ENCODE results near the gene SLC22A2. TPM values are rescaled to one million over a fixed set of nuclear protein-coding genes. Genes with fewer than 3 reads are reported as not detected.

Gene SLC22A2
- total and polyA plus RNA-seq, 4 donors = not detected

DNA sequence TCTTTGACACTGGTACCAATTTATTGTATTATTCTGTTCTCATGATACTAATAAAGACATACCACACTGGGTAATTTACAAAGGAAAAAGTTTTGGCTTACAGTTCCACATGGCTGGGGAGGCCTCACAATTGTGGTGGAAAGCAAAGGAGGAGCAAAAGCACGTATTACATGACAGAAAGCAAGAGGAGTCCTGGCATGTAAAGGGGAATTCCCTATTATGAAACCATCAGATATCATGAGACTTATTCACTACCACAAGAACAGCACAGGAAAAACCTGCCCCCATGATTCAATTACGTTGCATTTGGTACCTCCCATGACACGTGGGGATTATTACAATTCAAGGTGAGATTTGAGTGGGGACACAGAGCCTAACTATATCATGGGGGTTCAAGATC is 43.4 kb downstream of the SLC22A2 start (continued):
- TF ChIP-seq, protein P1, sequence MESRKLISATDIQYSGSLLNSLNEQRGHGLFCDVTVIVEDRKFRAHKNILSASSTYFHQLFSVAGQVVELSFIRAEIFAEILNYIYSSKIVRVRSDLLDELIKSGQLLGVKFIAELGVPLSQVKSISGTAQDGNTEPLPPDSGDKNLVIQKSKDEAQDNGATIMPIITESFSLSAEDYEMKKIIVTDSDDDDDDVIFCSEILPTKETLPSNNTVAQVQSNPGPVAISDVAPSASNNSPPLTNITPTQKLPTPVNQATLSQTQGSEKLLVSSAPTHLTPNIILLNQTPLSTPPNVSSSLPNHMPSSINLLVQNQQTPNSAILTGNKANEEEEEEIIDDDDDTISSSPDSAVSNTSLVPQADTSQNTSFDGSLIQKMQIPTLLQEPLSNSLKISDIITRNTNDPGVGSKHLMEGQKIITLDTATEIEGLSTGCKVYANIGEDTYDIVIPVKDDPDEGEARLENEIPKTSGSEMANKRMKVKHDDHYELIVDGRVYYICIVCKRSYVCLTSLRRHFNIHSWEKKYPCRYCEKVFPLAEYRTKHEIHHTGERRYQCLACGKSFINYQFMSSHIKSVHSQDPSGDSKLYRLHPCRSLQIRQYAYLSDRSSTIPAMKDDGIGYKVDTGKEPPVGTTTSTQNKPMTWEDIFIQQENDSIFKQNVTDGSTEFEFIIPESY (IDR thresholded peaks at IDR 0.05) = no peak
- TF ChIP-seq NR2F2 (IDR thresholded peaks at IDR 0.05) (no peak), JUND (IDR thresholded peaks at IDR 0.05) (no peak), TAF1 (conservative IDR thresholded peaks at IDR 0.05) (no peak)

DNA sequence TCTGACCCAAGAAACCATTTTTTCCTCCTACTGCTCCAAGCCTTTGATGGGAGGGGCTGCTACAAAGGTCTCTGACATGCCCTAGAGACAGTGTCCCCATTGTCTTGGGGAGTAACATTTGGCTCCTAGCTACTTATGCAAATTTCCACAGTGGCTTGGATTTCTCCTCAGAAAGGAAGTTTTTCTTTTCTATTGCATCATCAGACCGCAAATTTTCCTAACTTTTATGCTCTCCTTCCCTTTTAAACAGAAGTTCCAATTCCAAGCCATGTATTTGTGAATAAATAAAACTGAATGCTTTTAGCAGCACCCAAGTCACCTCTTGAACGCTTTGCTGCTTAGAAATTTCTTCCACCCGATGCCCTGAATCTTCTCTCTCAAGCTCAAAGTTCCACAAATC is 51.0 kb downstream of the SLC22A2 start:
- no peaks in the 10 kb centered on the region for H3K9me3 ChIP-seq (ENCODE audit: control insufficient read depth in 4 of 4, low read length in 3 of 4)
- H3K4me1 ChIP-seq (ENCODE audit: control insufficient read depth in 4 of 4, insufficient read depth in 4 of 4, low read length in 3 of 4) = no peaks in the 10 kb centered on the region
- no peak for DNase-seq (ENCODE audit: low spot score)
- no peak overlapping the region for H3K27ac ChIP-seq (ENCODE audit: low read depth in 1 of 2, low read length in 2 of 2)
- no peaks in the 10 kb centered on the region for H3K36me3 ChIP-seq (ENCODE audit: control insufficient read depth in 4 of 4, insufficient read depth in 3 of 4, low read depth in 1 of 4, low read length in 3 of 4)
- H3K9ac ChIP-seq (ENCODE audit: low read depth in 1 of 2, low read length in 2 of 2) = no peak overlapping the region
- 89% methylated on average over 3 of the region's 3 CpGs for WGBS
- TF ChIP-seq CTCF (IDR thresholded peaks at IDR 0.05; ENCODE audit: low read depth, low read length, missing input control) (no peak), HNF4G (IDR thresholded peaks at IDR 0.05) (no peak), FOXA1 (IDR thresholded peaks at IDR 0.05) (no peak), MAX (IDR thresholded peaks at IDR 0.05) (no peak)
- TF ChIP-seq, protein P2, sequence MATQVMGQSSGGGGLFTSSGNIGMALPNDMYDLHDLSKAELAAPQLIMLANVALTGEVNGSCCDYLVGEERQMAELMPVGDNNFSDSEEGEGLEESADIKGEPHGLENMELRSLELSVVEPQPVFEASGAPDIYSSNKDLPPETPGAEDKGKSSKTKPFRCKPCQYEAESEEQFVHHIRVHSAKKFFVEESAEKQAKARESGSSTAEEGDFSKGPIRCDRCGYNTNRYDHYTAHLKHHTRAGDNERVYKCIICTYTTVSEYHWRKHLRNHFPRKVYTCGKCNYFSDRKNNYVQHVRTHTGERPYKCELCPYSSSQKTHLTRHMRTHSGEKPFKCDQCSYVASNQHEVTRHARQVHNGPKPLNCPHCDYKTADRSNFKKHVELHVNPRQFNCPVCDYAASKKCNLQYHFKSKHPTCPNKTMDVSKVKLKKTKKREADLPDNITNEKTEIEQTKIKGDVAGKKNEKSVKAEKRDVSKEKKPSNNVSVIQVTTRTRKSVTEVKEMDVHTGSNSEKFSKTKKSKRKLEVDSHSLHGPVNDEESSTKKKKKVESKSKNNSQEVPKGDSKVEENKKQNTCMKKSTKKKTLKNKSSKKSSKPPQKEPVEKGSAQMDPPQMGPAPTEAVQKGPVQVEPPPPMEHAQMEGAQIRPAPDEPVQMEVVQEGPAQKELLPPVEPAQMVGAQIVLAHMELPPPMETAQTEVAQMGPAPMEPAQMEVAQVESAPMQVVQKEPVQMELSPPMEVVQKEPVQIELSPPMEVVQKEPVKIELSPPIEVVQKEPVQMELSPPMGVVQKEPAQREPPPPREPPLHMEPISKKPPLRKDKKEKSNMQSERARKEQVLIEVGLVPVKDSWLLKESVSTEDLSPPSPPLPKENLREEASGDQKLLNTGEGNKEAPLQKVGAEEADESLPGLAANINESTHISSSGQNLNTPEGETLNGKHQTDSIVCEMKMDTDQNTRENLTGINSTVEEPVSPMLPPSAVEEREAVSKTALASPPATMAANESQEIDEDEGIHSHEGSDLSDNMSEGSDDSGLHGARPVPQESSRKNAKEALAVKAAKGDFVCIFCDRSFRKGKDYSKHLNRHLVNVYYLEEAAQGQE (IDR thresholded peaks at IDR 0.05) = no peak
- H3K27me3 ChIP-seq (ENCODE audit: control insufficient read depth in 4 of 4, insufficient read depth in 4 of 4, low read length in 3 of 4) = no peaks in the 10 kb centered on the region
- H3K4me3 ChIP-seq (ENCODE audit: low read depth in 1 of 3, low read length in 3 of 3) = no peak overlapping the region

- no peak for DNase-seq (ENCODE audit: low spot score)
- no peak overlapping the region for H3K27ac ChIP-seq (ENCODE audit: low read depth in 1 of 2, low read length in 2 of 2)
- TF ChIP-seq NR2F2 (IDR thresholded peaks at IDR 0.05) (no peak), EGR1 (IDR thresholded peaks at IDR 0.05; ENCODE audit: low read depth in 2 of 2) (no peak)
- no peak overlapping the region for H3K4me3 ChIP-seq (ENCODE audit: low read depth in 1 of 3, low read length in 3 of 3)
- peaks cover 0 to 2% (median 0%) of the 10 kb centered on the region in 4 donors for H3K4me1 ChIP-seq (ENCODE audit: control insufficient read depth in 4 of 4, insufficient read depth in 4 of 4, low read length in 3 of 4)
- no peaks in the 10 kb centered on the region for H3K9me3 ChIP-seq (ENCODE audit: control insufficient read depth in 4 of 4, low read length in 3 of 4)
- no peak overlapping the region for H3K9ac ChIP-seq (ENCODE audit: low read depth in 1 of 2, low read length in 2 of 2)
- WGBS = 38% methylated on average over 1 of the region's 1 CpG
- no peaks in the 10 kb centered on the region for H3K27me3 ChIP-seq (ENCODE audit: control insufficient read depth in 4 of 4, insufficient read depth in 4 of 4, low read length in 3 of 4)
- H3K36me3 ChIP-seq (ENCODE audit: control insufficient read depth in 4 of 4, insufficient read depth in 3 of 4, low read depth in 1 of 4, low read length in 3 of 4) = no peaks in the 10 kb centered on the region
These were observed 53.9 kb downstream of the SLC22A2 start for GRCh38 chr6:160204710-160205109.

Measured in liver (tissue), 9 donors.